Measurements from ENCODE around the gene ZC3H4.

Gene ZC3H4

GRCh38 chr19:47155148-47155547 is 41.6 kb upstream of the ZC3H4 start:
- Histone ChIP-seq H3K9ac (ENCODE audit: low read length) (no peak overlapping the region), H3K4me1 (ENCODE audit: insufficient read depth, low read length, severe bottlenecking) (peaks cover 21% of the 10 kb centered on the region), H4K20me1 (ENCODE audit: insufficient read depth, low read length) (no peaks in the 10 kb centered on the region), H2AFZ (ENCODE audit: low read length) (no peak overlapping the region), H3F3A (ENCODE audit: insufficient read depth, low read length) (no peaks in the 10 kb centered on the region), H3K9me3 (ENCODE audit: low read length) (no peaks in the 10 kb centered on the region), H3K27ac (ENCODE audit: low read depth, low read length, poor library complexity, severe bottlenecking) (no peak overlapping the region), H3K79me2 (ENCODE audit: insufficient read depth, low read length) (0 out of 2 replicates have a peak, but pooled peaks cover 15% of the 10 kb centered on the region), H3K9me2 (ENCODE audit: low read depth, low read length) (no peaks in the 10 kb centered on the region), H3K4me3 (ENCODE audit: low read depth, low read length, poor library complexity, severe bottlenecking) (no peak overlapping the region), H3K4me2 (ENCODE audit: low read length) (no peak overlapping the region), H3K27me3 (ENCODE audit: insufficient read depth, low read length) (no peaks in the 10 kb centered on the region), H3K36me3 (ENCODE audit: insufficient read depth, low read length) (peaks cover 96% of the 10 kb centered on the region)
- TF ChIP-seq CTCF (IDR thresholded peaks at IDR 0.05; ENCODE audit: low read length) (no peak), EZH2 (IDR thresholded peaks at IDR 0.05; ENCODE audit: borderline replicate concordance, low read length) (no peak)

DNA sequence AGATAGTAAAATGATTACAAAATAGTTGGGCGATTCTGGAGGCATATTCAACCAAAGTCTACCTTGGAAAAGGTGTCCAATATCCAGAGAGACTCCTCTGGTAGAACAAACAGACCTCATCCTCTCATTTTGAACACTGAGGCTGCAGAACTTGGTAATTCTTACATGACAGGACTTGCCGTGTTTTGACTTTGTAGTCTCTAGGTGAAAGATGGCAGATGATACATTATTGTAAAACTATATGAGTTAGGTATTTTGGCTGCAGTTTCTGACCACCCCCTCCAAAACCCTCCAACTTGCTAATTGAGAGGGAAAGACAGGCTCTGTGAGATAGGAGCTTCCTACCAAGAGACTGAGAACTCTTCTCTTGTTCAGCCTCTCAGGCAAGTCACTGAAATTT is 39.7 kb upstream of the ZC3H4 start:
- Histone ChIP-seq H3K9ac (ENCODE audit: low read length) (no peak overlapping the region), H3K27me3 (ENCODE audit: insufficient read depth, low read length) (no peaks in the 10 kb centered on the region), H3K27ac (ENCODE audit: low read depth, low read length, poor library complexity, severe bottlenecking) (no peak overlapping the region), H3K4me2 (ENCODE audit: low read length) (no peak overlapping the region), H3K4me3 (ENCODE audit: low read depth, low read length, poor library complexity, severe bottlenecking) (no peak overlapping the region), H3K36me3 (ENCODE audit: insufficient read depth, low read length) (peaks cover 98% of the 10 kb centered on the region), H3K4me1 (ENCODE audit: insufficient read depth, low read length, severe bottlenecking) (peaks cover 20% of the 10 kb centered on the region), H3K9me3 (ENCODE audit: low read length) (no peaks in the 10 kb centered on the region), H4K20me1 (ENCODE audit: insufficient read depth, low read length) (no peaks in the 10 kb centered on the region), H3K9me2 (ENCODE audit: low read depth, low read length) (no peaks in the 10 kb centered on the region), H3K79me2 (ENCODE audit: insufficient read depth, low read length) (0 out of 2 replicates have a peak, but pooled peaks cover 15% of the 10 kb centered on the region), H3F3A (ENCODE audit: insufficient read depth, low read length) (no peaks in the 10 kb centered on the region), H2AFZ (ENCODE audit: low read length) (no peak overlapping the region)
- no peak for TF ChIP-seq CTCF (IDR thresholded peaks at IDR 0.05; ENCODE audit: low read length)
- TF ChIP-seq EZH2 (IDR thresholded peaks at IDR 0.05; ENCODE audit: borderline replicate concordance, low read length) = no peak

- no peak overlapping the region for H3K27ac ChIP-seq (ENCODE audit: low read depth, low read length, poor library complexity, severe bottlenecking)
- H3K79me2 ChIP-seq (ENCODE audit: insufficient read depth, low read length) = 0 out of 2 replicates have a peak, but pooled peaks cover 15% of the 10 kb centered on the region
- no peaks in the 10 kb centered on the region for H3K27me3 ChIP-seq (ENCODE audit: insufficient read depth, low read length)
- H2AFZ ChIP-seq (ENCODE audit: low read length) = no peak overlapping the region
- H3K4me3 ChIP-seq (ENCODE audit: low read depth, low read length, poor library complexity, severe bottlenecking) = no peak overlapping the region
- H3K9ac ChIP-seq (ENCODE audit: low read length) = no peak overlapping the region
- no peak overlapping the region for H3K4me2 ChIP-seq (ENCODE audit: low read length)
- TF ChIP-seq CTCF (IDR thresholded peaks at IDR 0.05; ENCODE audit: low read length) = no peak
- TF ChIP-seq EZH2 (IDR thresholded peaks at IDR 0.05; ENCODE audit: borderline replicate concordance, low read length) = no peak
- peaks cover 98% of the 10 kb centered on the region for H3K36me3 ChIP-seq (ENCODE audit: insufficient read depth, low read length)
- H3F3A ChIP-seq (ENCODE audit: insufficient read depth, low read length) = no peaks in the 10 kb centered on the region
- H3K4me1 ChIP-seq (ENCODE audit: insufficient read depth, low read length, severe bottlenecking) = peaks cover 14% of the 10 kb centered on the region
- no peaks in the 10 kb centered on the region for H3K9me2 ChIP-seq (ENCODE audit: low read depth, low read length)
- no peaks in the 10 kb centered on the region for H4K20me1 ChIP-seq (ENCODE audit: insufficient read depth, low read length)
- H3K9me3 ChIP-seq (ENCODE audit: low read length) = no peaks in the 10 kb centered on the region
Measured at GRCh38 chr19:47152632-47153031, 39.1 kb upstream of the ZC3H4 start.
